K562 (cell line): ENCODE data around the gene NDUFAF8. TPM values are rescaled to one million over a fixed set of nuclear protein-coding genes. Genes with fewer than 3 reads are reported as not detected.

Experiments
- ARHGAP35 ChIP-seq: fragments of 450-650 bp; IDR thresholded peaks from 2 replicates; pipeline ENCODE4 v1.6.1; 2018; ENCODE audit not compliant: partially characterized antibody
- CBX3 ChIP-seq, 2 experiments: IDR thresholded peaks; 1 replicate in 1 of 2; 2 replicates in 1 of 2; pipeline ENCODE4 v1.6.1; 2012; ENCODE audit warnings: inconsistent platforms in 2 of 2, low read length in 2 of 2, borderline replicate concordance in 1 of 2, control low read depth in 1 of 2
- CCAR2 ChIP-seq: fragments of 200-400 bp; formaldehyde crosslinking; IDR thresholded peaks from 2 replicates; pipeline ENCODE4 v1.6.1; 2017; ENCODE audit warnings: mild to moderate bottlenecking, low read depth, low read length
- CEBPZ ChIP-seq: fragments of 150-350 bp; IDR thresholded peaks from 2 replicates; pipeline ENCODE4 v1.6.1; 2014; ENCODE audit warnings: low read depth, mild to moderate bottlenecking, low read length, borderline replicate concordance
- CREM ChIP-seq: IDR thresholded peaks from 2 replicates; pipeline ENCODE4 v1.6.1; 2014; ENCODE audit warnings: antibody characterized with exemption, low read depth
- E2F4 ChIP-seq: sonication (generic); formaldehyde crosslinking; IDR thresholded peaks from 2 replicates; pipeline ENCODE4 v1.8.0; 2022; ENCODE audit warnings: mild to moderate bottlenecking, low read depth, missing genetic modification reagents
- KAT2B ChIP-seq: IDR thresholded peaks from one replicate; pipeline ENCODE4 v1.6.1; 2012; ENCODE audit warnings: low read depth, mild to moderate bottlenecking, control low read depth, inconsistent platforms, low read length, moderate library complexity
- KDM1A ChIP-seq, 2 experiments: fragments of 450-650 bp; IDR thresholded peaks; 2 replicates each; pipeline ENCODE4 v1.6.1; 2016; ENCODE audit warnings: mild to moderate bottlenecking in 2 of 2
- L3MBTL2 ChIP-seq: fragments of 450-650 bp; IDR thresholded peaks from 2 replicates; pipeline ENCODE4 v1.6.1; 2016; ENCODE audit warnings: mild to moderate bottlenecking, moderate library complexity
- MEIS2 ChIP-seq: fragments of 450-650 bp; IDR thresholded peaks from 2 replicates; pipeline ENCODE4 v1.6.1; 2014; ENCODE audit warnings: mild to moderate bottlenecking; ENCODE audit not compliant: partially characterized antibody
- MNT ChIP-seq, 2 experiments: fragments of 450-650 bp; conservative IDR thresholded peaks; 2 replicates each; pipeline ENCODE4 v1.6.1; 2017; ENCODE audit warnings: mild to moderate bottlenecking in 2 of 2, moderate library complexity in 2 of 2
- MTA3 ChIP-seq: fragments of 450-650 bp; formaldehyde crosslinking; IDR thresholded peaks from 2 replicates; pipeline ENCODE4 v1.6.1; 2017; ENCODE audit warnings: mild to moderate bottlenecking, borderline replicate concordance
- NCOA6 ChIP-seq: fragments of 450-650 bp; IDR thresholded peaks from 2 replicates; pipeline ENCODE4 v1.6.1; 2017; ENCODE audit warnings: mild to moderate bottlenecking
- PBX2 ChIP-seq, 2 experiments: IDR thresholded peaks in 1 of 2; conservative IDR thresholded peaks in 1 of 2; 2 replicates each; pipeline ENCODE4 v1.6.1; 2016; ENCODE audit warnings: low read depth in 2 of 2, mild to moderate bottlenecking in 1 of 2, missing compliant biosample characterization in 1 of 2, missing genetic modification characterization in 1 of 2, moderate library complexity in 1 of 2
- PTTG1 ChIP-seq: fragments of 450-650 bp; IDR thresholded peaks from 2 replicates; pipeline ENCODE4 v1.6.1; 2016; ENCODE audit warnings: low read depth, mild to moderate bottlenecking, missing genetic modification characterization, missing compliant biosample characterization
- RBM25 ChIP-seq: fragments of 200-400 bp; formaldehyde crosslinking; IDR thresholded peaks from 2 replicates; pipeline ENCODE4 v1.6.1; 2018; ENCODE audit warnings: low read length, low read depth, moderate library complexity; ENCODE audit not compliant: severe bottlenecking
- SP2 ChIP-seq: IDR thresholded peaks from 2 replicates; pipeline ENCODE4 v1.6.1; 2011; ENCODE audit warnings: mild to moderate bottlenecking, low read depth, low read length, moderate library complexity; ENCODE audit not compliant: poor library complexity, severe bottlenecking; ENCODE audit errors: extremely low read depth
- ZC3H8 ChIP-seq: fragments of 450-650 bp; IDR thresholded peaks from 2 replicates; pipeline ENCODE4 v1.6.1; 2017
- polyA plus RNA-seq, 8 experiments: library from polyadenylated mRNA; depleted of rRNA in 4 of 8; stranded (reverse) in 5 of 8; unstranded in 3 of 8; fragments of >200 nt; fragmentation: Nextera tagmentation in 2 of 8; fragmentation: Illumina TruSeq in 1 of 8; extraction: Ambion mirVana in 2 of 8; extraction: Trizol in 1 of 8; gene quantifications; 2 replicates each; pipeline versions ENCODE4 v1.2.1 to v1.2.3, GENCODE V29; 2011 to 2014; ENCODE audit warnings: inconsistent platforms in 1 of 8, missing spikeins in 1 of 8
- total RNA-seq, 7 experiments: library from RNA; depleted of rRNA in 6 of 7; stranded (reverse); fragments of >200 nt in 6 of 7; fragmentation: Illumina TruSeq in 2 of 7; extraction: Trizol in 2 of 7; gene quantifications; 2 replicates each; pipeline versions ENCODE4 v1.2.1 to v1.2.3, GENCODE V29; 2011 to 2021; ENCODE audit warnings: low replicate concordance in 1 of 7

NDUFAF8 gene
- total and polyA plus RNA-seq, 9 of the 15 experiments (the other 6 are each of a cell fraction or from before 2014, with no cell fraction given): 13.5 to 144 (median 90.0) TPM

GRCh38 chr17:81222906-81223761 is 16.0 kb upstream of the NDUFAF8 start, which contains the start of gene CEP131 (continued):
- TF ChIP-seq CEBPZ: peak; percentile 89
- TF ChIP-seq MNT (conservative IDR thresholded peaks at IDR 0.05): peak; percentile 74 to 82
- TF ChIP-seq PTTG1 (tag): no peak
- TF ChIP-seq KAT2B: no peak
- peak; percentile 22; the same call in 1 of the 2 replicates for TF ChIP-seq MTA3
- TF ChIP-seq NCOA6: no peak
- TF ChIP-seq E2F4: peak; percentile 80; the same call in 1 of the 2 replicates
- TF ChIP-seq L3MBTL2: peak; percentile 100
- TF ChIP-seq CCAR2: no peak
- peak; percentile 92 for TF ChIP-seq SP2
- no peak for TF ChIP-seq ZC3H8
- peak in 1 of 2 experiments; percentile 65; a peak in 1 of 3 replicates for TF ChIP-seq CBX3 (IDR thresholded peaks at IDR 0.05; ENCODE audit: borderline replicate concordance in 1 of 2, low read length in 2 of 2)
- TF ChIP-seq KDM1A (IDR thresholded peaks at IDR 0.05): no peak
- TF ChIP-seq CREM: peak; percentile 93
- TF ChIP-seq MEIS2: peak; percentile 64
- no peak for TF ChIP-seq ARHGAP35
- TF ChIP-seq PBX2 (CRISPR knock-in tag; IDR thresholded peaks at IDR 0.05; ENCODE audit: low read depth): peak; percentile 97
- TF ChIP-seq PBX2 (tag; conservative IDR thresholded peaks at IDR 0.05; ENCODE audit: low read depth): peak; percentile 97
- peak; percentile 100 for TF ChIP-seq RBM25
